Measurements from ENCODE around the gene GRIN2C.

The GRIN2C gene

GRCh38 chr17:74901353-74902135, 41.9 kb upstream of the GRIN2C start:
- H3K27ac ChIP-seq (ENCODE audit: low read length) = no peak overlapping the region
- DNase-seq (no peak), ATAC-seq (ENCODE audit: insufficient read depth, low read depth) (no peak)
- no peak for TF ChIP-seq EZH2 (IDR thresholded peaks at IDR 0.05; ENCODE audit: borderline replicate concordance, low read depth, low read length, severe bottlenecking)
- TF ChIP-seq, protein P1, sequence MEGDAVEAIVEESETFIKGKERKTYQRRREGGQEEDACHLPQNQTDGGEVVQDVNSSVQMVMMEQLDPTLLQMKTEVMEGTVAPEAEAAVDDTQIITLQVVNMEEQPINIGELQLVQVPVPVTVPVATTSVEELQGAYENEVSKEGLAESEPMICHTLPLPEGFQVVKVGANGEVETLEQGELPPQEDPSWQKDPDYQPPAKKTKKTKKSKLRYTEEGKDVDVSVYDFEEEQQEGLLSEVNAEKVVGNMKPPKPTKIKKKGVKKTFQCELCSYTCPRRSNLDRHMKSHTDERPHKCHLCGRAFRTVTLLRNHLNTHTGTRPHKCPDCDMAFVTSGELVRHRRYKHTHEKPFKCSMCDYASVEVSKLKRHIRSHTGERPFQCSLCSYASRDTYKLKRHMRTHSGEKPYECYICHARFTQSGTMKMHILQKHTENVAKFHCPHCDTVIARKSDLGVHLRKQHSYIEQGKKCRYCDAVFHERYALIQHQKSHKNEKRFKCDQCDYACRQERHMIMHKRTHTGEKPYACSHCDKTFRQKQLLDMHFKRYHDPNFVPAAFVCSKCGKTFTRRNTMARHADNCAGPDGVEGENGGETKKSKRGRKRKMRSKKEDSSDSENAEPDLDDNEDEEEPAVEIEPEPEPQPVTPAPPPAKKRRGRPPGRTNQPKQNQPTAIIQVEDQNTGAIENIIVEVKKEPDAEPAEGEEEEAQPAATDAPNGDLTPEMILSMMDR (IDR thresholded peaks at IDR 0.05; ENCODE audit: borderline replicate concordance, extremely low read depth, low read length, poor library complexity, severe bottlenecking) = no peak
- peaks cover 3% of the 10 kb centered on the region for H3K27me3 ChIP-seq (ENCODE audit: insufficient read depth, low read length, poor library complexity)
- H3K4me2 ChIP-seq (ENCODE audit: insufficient read depth, low read length) = no peak overlapping the region
- no peak overlapping the region for H3K9ac ChIP-seq (ENCODE audit: low read depth, low read length)
- no peaks in the 10 kb centered on the region for H4K20me1 ChIP-seq (ENCODE audit: insufficient read depth, low read length)
- no peaks in the 10 kb centered on the region for H3K79me2 ChIP-seq (ENCODE audit: insufficient read depth, low read length)
- no peak overlapping the region for H2AFZ ChIP-seq (ENCODE audit: low read depth, low read length)
- H3K4me1 ChIP-seq (ENCODE audit: insufficient read depth, low read length) = no peaks in the 10 kb centered on the region
- no peak overlapping the region for H3K4me3 ChIP-seq (ENCODE audit: low read depth in 1 of 2, low read length in 2 of 2)
- H3K9me3 ChIP-seq (ENCODE audit: insufficient read depth, low read length, severe bottlenecking) = no peaks in the 10 kb centered on the region
- H3K36me3 ChIP-seq (ENCODE audit: insufficient read depth, low read length) = no peaks in the 10 kb centered on the region

DNA sequence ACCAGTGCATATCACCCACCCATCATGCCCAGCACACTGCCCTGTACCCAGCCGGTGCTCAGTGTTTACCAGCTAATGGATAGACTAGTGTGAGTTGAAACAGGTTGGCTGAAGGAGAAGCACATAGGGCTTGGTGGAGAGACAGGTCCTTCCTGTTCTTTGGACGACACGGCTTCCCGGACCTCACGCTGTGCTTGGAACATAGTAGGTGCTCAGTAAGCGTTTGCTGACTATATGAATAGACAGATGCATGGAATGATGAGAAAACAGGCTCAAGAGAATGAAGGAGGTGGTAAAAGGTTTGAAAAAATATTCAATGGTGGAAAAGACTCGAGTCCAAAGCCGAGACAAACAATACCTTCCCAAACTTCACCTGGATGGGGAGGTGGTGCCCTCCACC, 40.5 kb upstream of the GRIN2C start:
- Histone ChIP-seq H4K20me1 (ENCODE audit: insufficient read depth, low read length) (no peaks in the 10 kb centered on the region), H3K9ac (ENCODE audit: low read depth, low read length) (no peak overlapping the region), H3K4me1 (ENCODE audit: insufficient read depth, low read length) (no peaks in the 10 kb centered on the region), H3K36me3 (ENCODE audit: insufficient read depth, low read length) (no peaks in the 10 kb centered on the region), H3K27ac (ENCODE audit: low read length) (no peak overlapping the region), H3K9me3 (ENCODE audit: insufficient read depth, low read length, severe bottlenecking) (no peaks in the 10 kb centered on the region), H3K4me3 (ENCODE audit: low read depth in 1 of 2, low read length in 2 of 2) (no peak overlapping the region), H3K4me2 (ENCODE audit: insufficient read depth, low read length) (no peak overlapping the region), H2AFZ (ENCODE audit: low read depth, low read length) (no peak overlapping the region), H3K79me2 (ENCODE audit: insufficient read depth, low read length) (no peaks in the 10 kb centered on the region), H3K27me3 (ENCODE audit: insufficient read depth, low read length, poor library complexity) (peaks cover 8% of the 10 kb centered on the region)
- ATAC-seq (ENCODE audit: insufficient read depth, low read depth) = no peak
- DNase-seq = no peak
- TF ChIP-seq, protein P1 (IDR thresholded peaks at IDR 0.05; ENCODE audit: borderline replicate concordance, extremely low read depth, low read length, poor library complexity, severe bottlenecking) = no peak
- TF ChIP-seq EZH2 (IDR thresholded peaks at IDR 0.05; ENCODE audit: borderline replicate concordance, low read depth, low read length, severe bottlenecking) = no peak

DNA sequence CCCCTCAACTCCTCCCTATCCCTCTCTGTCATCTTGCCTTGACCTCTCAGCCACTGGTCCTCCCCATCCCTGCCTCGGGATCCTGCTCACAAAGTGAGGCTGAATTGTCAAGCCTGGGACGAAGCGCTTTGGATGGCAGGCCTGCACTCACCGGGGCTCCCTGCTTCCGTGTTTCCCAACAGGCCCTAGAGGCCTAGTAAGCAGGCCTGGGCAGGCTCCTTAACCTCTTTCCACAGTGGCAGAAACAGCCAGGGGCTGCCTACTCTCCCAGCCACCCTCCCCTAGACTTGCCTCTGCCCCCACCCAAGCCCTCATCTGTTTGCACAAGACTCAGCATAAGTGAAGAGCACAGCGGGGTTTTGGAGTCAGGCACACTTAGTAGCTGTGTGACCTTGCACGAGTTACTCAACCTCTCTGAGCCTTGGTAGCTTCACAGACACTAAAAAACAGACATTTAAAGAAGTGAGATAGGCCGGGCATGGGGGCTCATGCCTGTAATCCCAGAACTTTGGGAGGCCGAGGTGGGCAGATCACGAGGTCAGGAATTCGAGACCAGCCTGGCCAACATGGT, 38.8 kb upstream of the GRIN2C start:
- no peak for TF ChIP-seq EZH2 (IDR thresholded peaks at IDR 0.05; ENCODE audit: borderline replicate concordance, low read depth, low read length, severe bottlenecking)
- TF ChIP-seq, protein P1 (IDR thresholded peaks at IDR 0.05; ENCODE audit: borderline replicate concordance, extremely low read depth, low read length, poor library complexity, severe bottlenecking) = no peak

More for the DNA sequence above, 38.8 kb upstream of the GRIN2C start:
- Histone ChIP-seq H4K20me1 (ENCODE audit: insufficient read depth, low read length) (no peaks in the 10 kb centered on the region), H2AFZ (ENCODE audit: low read depth, low read length) (no peak overlapping the region), H3K27ac (ENCODE audit: low read length) (no peak overlapping the region), H3K4me3 (ENCODE audit: low read depth in 1 of 2, low read length in 2 of 2) (no peak overlapping the region), H3K4me1 (ENCODE audit: insufficient read depth, low read length) (no peaks in the 10 kb centered on the region), H3K79me2 (ENCODE audit: insufficient read depth, low read length) (no peaks in the 10 kb centered on the region), H3K9me3 (ENCODE audit: insufficient read depth, low read length, severe bottlenecking) (no peaks in the 10 kb centered on the region), H3K9ac (ENCODE audit: low read depth, low read length) (no peak overlapping the region), H3K36me3 (ENCODE audit: insufficient read depth, low read length) (no peaks in the 10 kb centered on the region), H3K27me3 (ENCODE audit: insufficient read depth, low read length, poor library complexity) (peaks cover 8% of the 10 kb centered on the region), H3K4me2 (ENCODE audit: insufficient read depth, low read length) (no peak overlapping the region)
- ATAC-seq (ENCODE audit: insufficient read depth, low read depth) (no peak), DNase-seq (no peak)

Measured in DND-41 (cell line).